Measurements from ENCODE around the gene LRP10. TPM values are rescaled to one million over a fixed set of nuclear protein-coding genes. Genes with fewer than 3 reads are reported as not detected.

Gene LRP10
- total RNA-seq, 1 experiment from 2014 or later = 7.8 TPM

- no TSS peak for BruUV-seq (replicated peaks)
- ChIA-PET CTCF (interaction anchor here (0.5 to 0.6 kb wide), 2 partner anchors 14 to 223 kb away, joined by 3 to 11 read pairs; no protein-coding TSS in a partner anchor), POLR2A (ENCODE audit: low non-redundant PET) (no interaction called here)
- DNase-seq (ENCODE audit: low spot score) = no peak
- Histone ChIP-seq H3K27me3 (replicated peaks; ENCODE audit: insufficient read depth, low read depth, low read length, poor library complexity) (no peaks in the 10 kb centered on the region), H3K27ac (ENCODE audit: low read depth, low read length, poor library complexity, severe bottlenecking) (peak overlapping the region; percentile 89), H3K4me3 (ENCODE audit: low read depth, low read length, poor library complexity, severe bottlenecking) (peak overlapping the region; percentile 79), H3K36me3 (ENCODE audit: insufficient read depth, low read length, poor library complexity, severe bottlenecking) (peaks cover 34% of the 10 kb centered on the region), H3K9me3 (ENCODE audit: low read depth, low read length, poor library complexity, severe bottlenecking) (no peaks in the 10 kb centered on the region), H3K4me1 (ENCODE audit: insufficient read depth, low read length, poor library complexity, severe bottlenecking) (peaks cover 20% of the 10 kb centered on the region)
- TF ChIP-seq CTCF (conservative IDR thresholded peaks at IDR 0.05; ENCODE audit: low read depth, low read length) (no peak), EZH2 (IDR thresholded peaks at IDR 0.05; ENCODE audit: borderline replicate concordance, low read depth, low read length, poor library complexity, severe bottlenecking) (no peak)
- intact Hi-C loops (cut with micrococcal nuclease; ENCODE audit: unreplicated experiment) = no loop called here
Observed at GRCh38 chr14:22838631-22839041, 32.9 kb upstream of the LRP10 start.

GRCh38 chr14:22839159-22839779 is 32.3 kb upstream of the LRP10 start:
- Histone ChIP-seq H3K4me1 (ENCODE audit: insufficient read depth, low read length, poor library complexity, severe bottlenecking) (peaks cover 20% of the 10 kb centered on the region), H3K9me3 (ENCODE audit: low read depth, low read length, poor library complexity, severe bottlenecking) (no peaks in the 10 kb centered on the region), H3K4me3 (ENCODE audit: low read depth, low read length, poor library complexity, severe bottlenecking) (peak overlapping the region; percentile 79), H3K36me3 (ENCODE audit: insufficient read depth, low read length, poor library complexity, severe bottlenecking) (peaks cover 36% of the 10 kb centered on the region), H3K27ac (ENCODE audit: low read depth, low read length, poor library complexity, severe bottlenecking) (no peak overlapping the region), H3K27me3 (replicated peaks; ENCODE audit: insufficient read depth, low read depth, low read length, poor library complexity) (no peaks in the 10 kb centered on the region)
- ChIA-PET POLR2A (ENCODE audit: low non-redundant PET) (no interaction called here), CTCF (no interaction called here)
- intact Hi-C loops (cut with micrococcal nuclease; ENCODE audit: unreplicated experiment) = no loop called here
- no peak for TF ChIP-seq CTCF (conservative IDR thresholded peaks at IDR 0.05; ENCODE audit: low read depth, low read length)
- TF ChIP-seq EZH2 (IDR thresholded peaks at IDR 0.05; ENCODE audit: borderline replicate concordance, low read depth, low read length, poor library complexity, severe bottlenecking) = no peak
- BruUV-seq (replicated peaks) = no TSS peak
- no peak for DNase-seq (ENCODE audit: low spot score)

- peaks cover 13% of the 10 kb centered on the region for H3K4me1 ChIP-seq (ENCODE audit: insufficient read depth, low read length, poor library complexity, severe bottlenecking)
- no peak for DNase-seq (ENCODE audit: low spot score)
- intact Hi-C loops (cut with micrococcal nuclease; ENCODE audit: unreplicated experiment) = no loop called here
- no peaks in the 10 kb centered on the region for H3K27me3 ChIP-seq (replicated peaks; ENCODE audit: insufficient read depth, low read depth, low read length, poor library complexity)
- no peak overlapping the region for H3K27ac ChIP-seq (ENCODE audit: low read depth, low read length, poor library complexity, severe bottlenecking)
- POLR2A ChIA-PET (ENCODE audit: low non-redundant PET) = no interaction called here
- peaks cover 53% of the 10 kb centered on the region for H3K36me3 ChIP-seq (ENCODE audit: insufficient read depth, low read length, poor library complexity, severe bottlenecking)
- H3K4me3 ChIP-seq (ENCODE audit: low read depth, low read length, poor library complexity, severe bottlenecking) = no peak overlapping the region
- TF ChIP-seq CTCF (conservative IDR thresholded peaks at IDR 0.05; ENCODE audit: low read depth, low read length) (no peak), EZH2 (IDR thresholded peaks at IDR 0.05; ENCODE audit: borderline replicate concordance, low read depth, low read length, poor library complexity, severe bottlenecking) (no peak)
- no TSS peak for BruUV-seq (replicated peaks)
- no peaks in the 10 kb centered on the region for H3K9me3 ChIP-seq (ENCODE audit: low read depth, low read length, poor library complexity, severe bottlenecking)
- CTCF ChIA-PET = no interaction called here
Observed at GRCh38 chr14:22841311-22841710, 30.2 kb upstream of the LRP10 start.
